Transverse colon (tissue), 4 donors: ENCODE measurements around the gene CASK. TPM values are rescaled to one million over a fixed set of nuclear protein-coding genes. Genes with fewer than 3 reads are reported as not detected.
"Not testable (repeated sequence)": the region's sequence is repeated elsewhere in the genome, so short reads cannot be mapped to it uniquely, and the experiment has no call there.

ENCODE experiments used
- DNase-seq: peaks from one replicate; pipeline ENCODE4 v3.0.0-alpha.2; 2019
- H3K27ac ChIP-seq, 4 donors: fragments of 200-600 bp; sonication (generic); 2 replicates each; pipeline ENCODE4 v1.5.1; 2016 to 2018; ENCODE audit warnings: inconsistent platforms in 4 of 4
- H3K27me3 ChIP-seq: fragments of 200-600 bp; sonication (generic); 2 replicates; pipeline ENCODE4 v1.5.1; 2017; ENCODE audit warnings: inconsistent platforms
- H3K36me3 ChIP-seq, 4 donors: fragments of 200-600 bp; sonication (generic); 2 replicates each; pipeline ENCODE4 v1.5.1; 2017 to 2019; ENCODE audit warnings: inconsistent platforms in 4 of 4
- H3K4me1 ChIP-seq, 4 donors: fragments of 200-600 bp; sonication (generic); 2 replicates each; pipeline ENCODE4 v1.5.1; 2017 to 2020; ENCODE audit warnings: inconsistent platforms in 4 of 4
- H3K4me3 ChIP-seq, 4 donors: fragments of 200-600 bp; sonication (generic); 1 replicate in 1 of 4; 2 replicates in 3 of 4; pipeline versions ENCODE4 v1.5.1 to v1.6.1; 2017 to 2019; ENCODE audit warnings: inconsistent platforms in 4 of 4
- H3K9me3 ChIP-seq, 2 donors: fragments of 200-600 bp; sonication (generic); 2 replicates each; pipeline ENCODE4 v1.5.1; 2017 to 2019; ENCODE audit warnings: inconsistent platforms in 2 of 2
- CTCF ChIP-seq, 5 experiments: fragments of 200-600 bp in 3 of 5; fragments of 450-650 bp in 2 of 5; sonication (generic) in 3 of 5; IDR thresholded peaks; 1 replicate in 2 of 5; 2 replicates in 3 of 5; pipeline ENCODE4 v1.5.1; 2016 to 2017; ENCODE audit warnings: antibody characterized with exemption in 5 of 5, inconsistent platforms in 3 of 5, mild to moderate bottlenecking in 2 of 5, moderate library complexity in 1 of 5
- EP300 ChIP-seq: sonication (generic); formaldehyde crosslinking; IDR thresholded peaks from one replicate; pipeline ENCODE4 v1.6.1; 2017; ENCODE audit warnings: antibody characterized with exemption, low read depth
- POLR2A ChIP-seq: fragments of 450-650 bp; IDR thresholded peaks from one replicate; pipeline ENCODE4 v1.6.1; 2016; ENCODE audit warnings: antibody characterized with exemption, mild to moderate bottlenecking, moderate library complexity
- POLR2AphosphoS5 ChIP-seq, 3 donors: sonication (generic); formaldehyde crosslinking; IDR thresholded peaks; one replicate each; pipeline ENCODE4 v1.6.1; 2016; ENCODE audit warnings: antibody characterized with exemption in 3 of 3
- WGBS, 2 donors: methylation state at CpG; one replicate each; pipeline ENCODE4 v1.1.5; 2018; ENCODE audit warnings: low coverage in 1 of 2; 5-methylcytosine and 5-hydroxymethylcytosine counted together
- in situ Hi-C, 4 donors: fragments of 200-750 bp; cut with MboI; loops; one replicate each; pipeline versions ENCODE4 v1.15.0 to v1.15.1; 2017; ENCODE audit warnings: low sequenced_read_pairs in 3 of 4, low pct_ligation_motif_present in 1 of 4, low pct_unique_long_range_greater_than_20kb in 1 of 4
- intact Hi-C: fragments of 100-400 bp; cut with DNase I; formaldehyde crosslinking; loops from one replicate; pipeline ENCODE4 v1.15.1; 2023; ENCODE audit warnings: low total_unique reads
- total RNA-seq, 4 donors: library from RNA; depleted of rRNA; stranded (reverse); fragments of >200 nt; gene quantifications; one replicate each; pipeline ENCODE4 v1.1.0, GENCODE V29; 2016

The CASK gene
- total RNA-seq, 4 donors from 2014 or later, result 26.6 to 86.1 (median 56.3) TPM

DNA sequence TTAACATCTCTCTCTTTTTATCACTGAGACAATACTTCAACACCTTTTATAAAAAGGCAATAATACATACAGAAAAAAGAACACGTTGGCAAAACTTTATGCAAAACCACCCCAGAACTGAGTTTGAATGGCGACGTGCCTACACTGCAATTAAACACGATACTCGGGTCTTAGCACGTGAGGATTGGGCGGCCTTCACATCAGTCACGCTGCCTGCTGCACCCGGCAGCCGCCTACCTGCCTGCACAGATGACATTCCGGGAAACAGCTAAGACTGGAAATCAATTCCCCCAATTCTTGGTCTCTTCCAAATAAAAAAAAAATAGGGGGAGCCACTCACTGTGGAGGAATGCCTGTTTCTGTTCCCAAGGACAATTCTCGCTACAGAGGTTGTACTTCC lies 408.0 kb downstream of the CASK start:
- TF ChIP-seq POLR2AphosphoS5 (IDR thresholded peaks at IDR 0.05), result no peak
- no peak for TF ChIP-seq CTCF (IDR thresholded peaks at IDR 0.05)
- no peak for TF ChIP-seq EP300
- WGBS, 2 donors, result 80 to 89% methylated on average over 1 to 12 of the region's 12 CpGs
- Histone ChIP-seq H3K27ac (no peak overlapping the region), H3K9me3 (no peaks in the 10 kb centered on the region), H3K4me1 (no peaks in the 10 kb centered on the region), H3K4me3 (no peak overlapping the region), H3K27me3 (no peaks in the 10 kb centered on the region), H3K36me3 (no peaks in the 10 kb centered on the region)
- intact Hi-C loops (no loop called here), in situ Hi-C loops (no loop called here)
- DNase-seq, result no peak

- Histone ChIP-seq H3K36me3 (no peaks in the 10 kb centered on the region), H3K4me1 (no peaks in the 10 kb centered on the region), H3K4me3 (no peak overlapping the region), H3K27ac (no peak overlapping the region), H3K27me3 (no peaks in the 10 kb centered on the region), H3K9me3 (no peaks in the 10 kb centered on the region)
- in situ Hi-C loops (no loop called here), intact Hi-C loops (no loop called here)
- no peak for DNase-seq
- no peak for TF ChIP-seq CTCF (IDR thresholded peaks at IDR 0.05)
- no peak for TF ChIP-seq EP300
- TF ChIP-seq POLR2A, result no peak
- no peak for TF ChIP-seq POLR2AphosphoS5 (IDR thresholded peaks at IDR 0.05)
- 76% methylated on average over 9 of the region's 9 CpGs; no CpG with 5 or more reads in 1 of the 2 donors for WGBS, 2 donors
Observed at GRCh38 chrX:41514179-41514578, 409.2 kb downstream of the CASK start.

GRCh38 chrX:41512853-41513252 lies 410.5 kb downstream of the CASK start:
- H3K4me1 ChIP-seq, in situ Hi-C loops, intact Hi-C loops, H3K36me3 ChIP-seq, H3K4me3 ChIP-seq, DNase-seq, H3K9me3 ChIP-seq, H3K27me3 ChIP-seq, H3K27ac ChIP-seq: not testable (repeated sequence)
- WGBS, 2 donors, result 85% methylated on average over 7 of the region's 7 CpGs; no CpG with 5 or more reads in 1 of the 2 donors

DNA sequence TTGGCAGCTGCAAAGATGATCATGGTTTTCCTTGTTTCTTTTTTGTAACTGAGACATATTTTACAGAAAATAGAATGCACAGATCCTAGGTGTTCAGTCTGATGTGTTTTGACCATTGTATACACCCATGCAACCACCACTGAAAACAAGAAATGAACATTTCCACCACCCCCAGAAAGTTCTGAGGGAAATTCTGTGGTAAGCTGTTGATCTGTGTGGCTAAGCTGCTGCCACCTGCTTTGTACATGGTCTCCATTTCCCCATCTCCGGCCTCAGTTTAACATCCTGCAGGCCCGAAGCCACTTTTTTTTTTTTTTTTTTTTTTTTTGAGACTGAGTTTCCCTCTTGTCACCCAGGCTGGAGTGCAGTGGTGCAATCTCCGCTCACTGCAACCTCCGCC lies 411.0 kb downstream of the CASK start:
- in situ Hi-C loops, result no loop called here
- DNase-seq, result no peak
- H3K27ac ChIP-seq, result no peak overlapping the region
- H3K9me3 ChIP-seq, result no peaks in the 10 kb centered on the region
- no peak overlapping the region for H3K4me3 ChIP-seq
- 77% methylated on average over 4 of the region's 4 CpGs; no CpG with 5 or more reads in 1 of the 2 donors for WGBS, 2 donors
- TF ChIP-seq POLR2AphosphoS5 (IDR thresholded peaks at IDR 0.05), result no peak
- TF ChIP-seq POLR2A, result no peak
- no peak for TF ChIP-seq EP300
- H3K27me3 ChIP-seq, result no peaks in the 10 kb centered on the region
- no peaks in the 10 kb centered on the region for H3K4me1 ChIP-seq
- intact Hi-C loops, result no loop called here
- no peaks in the 10 kb centered on the region for H3K36me3 ChIP-seq

- intact Hi-C loops (no loop called here), in situ Hi-C loops (no loop called here)
- Histone ChIP-seq H3K4me1 (no peaks in the 10 kb centered on the region), H3K9me3 (no peaks in the 10 kb centered on the region), H3K4me3 (no peak overlapping the region), H3K27ac (no peak overlapping the region), H3K27me3 (no peaks in the 10 kb centered on the region), H3K36me3 (no peaks in the 10 kb centered on the region)
- TF ChIP-seq POLR2A (no peak), POLR2AphosphoS5 (IDR thresholded peaks at IDR 0.05) (no peak), CTCF (IDR thresholded peaks at IDR 0.05) (no peak), EP300 (no peak)
- WGBS, 2 donors, result 77% methylated on average over 4 of the region's 4 CpGs; no CpG with 5 or more reads in 1 of the 2 donors
- DNase-seq, result no peak
Observed at GRCh38 chrX:41507919-41508318, 415.4 kb downstream of the CASK start.
